ENCODE measurements around the gene VEGFD. TPM values are rescaled to one million over a fixed set of nuclear protein-coding genes. Genes with fewer than 3 reads are reported as not detected.

VEGFD gene
- total RNA-seq, 4 donors from 2014 or later = 1.7 to 7.4 (median 1.9) TPM

GRCh38 chrX:15418041-15418706, 34.0 kb upstream of the VEGFD start:
- TF ChIP-seq POLR2A (IDR thresholded peaks at IDR 0.05) (no peak), CTCF (IDR thresholded peaks at IDR 0.05) (no peak)
- H3K4me3 ChIP-seq (replicated peaks in 1 of 3) = no peak overlapping the region
- H3K27ac ChIP-seq = no peak overlapping the region
- H3K36me3 ChIP-seq = no peaks in the 10 kb centered on the region
- H3K4me1 ChIP-seq = no peaks in the 10 kb centered on the region
- no peaks in the 10 kb centered on the region for H3K27me3 ChIP-seq
- 83 to 84% methylated on average over 6 of the region's 6 CpGs for WGBS, 2 donors
- H3K9me3 ChIP-seq = no peaks in the 10 kb centered on the region
- no peak for DNase-seq
- intact Hi-C loops (cut with DNase I) = no loop called here

- intact Hi-C loops (cut with DNase I) = no loop called here
- no peaks in the 10 kb centered on the region for H3K27me3 ChIP-seq
- 85 to 95% methylated on average over 10 of the region's 10 CpGs for WGBS, 2 donors
- H3K4me3 ChIP-seq (replicated peaks in 1 of 3) = no peak overlapping the region
- H3K9me3 ChIP-seq = no peaks in the 10 kb centered on the region
- DNase-seq = no peak
- no peak for TF ChIP-seq POLR2A (IDR thresholded peaks at IDR 0.05)
- no peak for TF ChIP-seq CTCF (IDR thresholded peaks at IDR 0.05)
- no peak overlapping the region for H3K27ac ChIP-seq
- no peaks in the 10 kb centered on the region for H3K4me1 ChIP-seq
- H3K36me3 ChIP-seq = no peaks in the 10 kb centered on the region
These were observed 32.1 kb upstream of the VEGFD start for GRCh38 chrX:15416133-15416993.

GRCh38 chrX:15413101-15413500, 28.9 kb upstream of the VEGFD start:
- Histone ChIP-seq H3K27ac (no peak overlapping the region), H3K27me3 (no peaks in the 10 kb centered on the region), H3K4me1 (no peaks in the 10 kb centered on the region), H3K36me3 (no peaks in the 10 kb centered on the region), H3K4me3 (replicated peaks in 1 of 3) (no peak overlapping the region), H3K9me3 (no peaks in the 10 kb centered on the region)
- 83 to 85% methylated on average over 6 of the region's 6 CpGs for WGBS, 2 donors
- TF ChIP-seq CTCF (IDR thresholded peaks at IDR 0.05) (no peak), POLR2A (IDR thresholded peaks at IDR 0.05) (no peak)
- intact Hi-C loops (cut with DNase I) = no loop called here
- DNase-seq = no peak

- Histone ChIP-seq H3K9me3 (no peaks in the 10 kb centered on the region), H3K27me3 (no peaks in the 10 kb centered on the region), H3K4me3 (replicated peaks in 1 of 3) (no peak overlapping the region), H3K4me1 (no peaks in the 10 kb centered on the region), H3K36me3 (no peaks in the 10 kb centered on the region), H3K27ac (no peak overlapping the region)
- WGBS, 2 donors = 79 to 80% methylated on average over 2 of the region's 2 CpGs
- intact Hi-C loops (cut with DNase I) = no loop called here
- DNase-seq = no peak
- no peak for TF ChIP-seq POLR2A (IDR thresholded peaks at IDR 0.05)
- no peak for TF ChIP-seq CTCF (IDR thresholded peaks at IDR 0.05)
These were observed 26.7 kb upstream of the VEGFD start for GRCh38 chrX:15410947-15411346.

- no peak for DNase-seq
- no peaks in the 10 kb centered on the region for H3K9me3 ChIP-seq
- no peak overlapping the region for H3K4me3 ChIP-seq (replicated peaks in 1 of 3)
- H3K27me3 ChIP-seq = no peaks in the 10 kb centered on the region
- intact Hi-C loops (cut with DNase I) = no loop called here
- no peaks in the 10 kb centered on the region for H3K36me3 ChIP-seq
- TF ChIP-seq CTCF (IDR thresholded peaks at IDR 0.05) (no peak), POLR2A (IDR thresholded peaks at IDR 0.05) (no peak)
- H3K27ac ChIP-seq = no peak overlapping the region
- no peaks in the 10 kb centered on the region for H3K4me1 ChIP-seq
These were observed 26.2 kb upstream of the VEGFD start for GRCh38 chrX:15410430-15410829.

Measured in thyroid gland (tissue), 4 donors.